GM19372 (cell line): ENCODE data around the gene CORO2B.
"Not testable (repeated sequence)": the region's sequence is repeated elsewhere in the genome, so short reads cannot be mapped to it uniquely, and the experiment has no call there.

Experiments
- ATAC-seq: cut with Tn5 transposase; IDR thresholded peaks from one replicate; pipeline ENCODE4 v1.9.1; 2021; ENCODE audit warnings: mild to moderate bottlenecking, low read depth, moderate library complexity; ENCODE audit not compliant: unreplicated experiment

The CORO2B gene

GRCh38 chr15:68666120-68666811 is 87.5 kb downstream of the CORO2B start:
- ATAC-seq: no peak

GRCh38 chr15:68666812-68667450 is 88.1 kb downstream of the CORO2B start:
- no peak for ATAC-seq

GRCh38 chr15:68667800-68668625 is 89.2 kb downstream of the CORO2B start:
- ATAC-seq: no peak

- no peak for ATAC-seq
Observed at GRCh38 chr15:68668926-68669600, 90.3 kb downstream of the CORO2B start.

- no peak for ATAC-seq
Observed at GRCh38 chr15:68672251-68672650, 93.5 kb downstream of the CORO2B start.

- ATAC-seq: no peak
Observed at GRCh38 chr15:68672781-68673205, 94.0 kb downstream of the CORO2B start.

- no peak for ATAC-seq
Observed at GRCh38 chr15:68674975-68675374, 96.2 kb downstream of the CORO2B start.

- ATAC-seq: no peak
Observed at GRCh38 chr15:68676011-68676605, 97.3 kb downstream of the CORO2B start.

- ATAC-seq: no peak
Observed at GRCh38 chr15:68676926-68677325, 98.1 kb downstream of the CORO2B start.

- ATAC-seq: no peak
Observed at GRCh38 chr15:68677996-68678395, 99.2 kb downstream of the CORO2B start.

GRCh38 chr15:68678746-68679145 is 100.0 kb downstream of the CORO2B start:
- no peak for ATAC-seq

- no peak for ATAC-seq
Observed at GRCh38 chr15:68679161-68679560, 100.4 kb downstream of the CORO2B start.

GRCh38 chr15:68679961-68680371 is 101.2 kb downstream of the CORO2B start:
- no peak for ATAC-seq

GRCh38 chr15:68680756-68681155 is 102.0 kb downstream of the CORO2B start:
- not testable (repeated sequence) for ATAC-seq

- ATAC-seq: no peak
Observed at GRCh38 chr15:68681836-68682235, 103.0 kb downstream of the CORO2B start.

- no peak for ATAC-seq
Observed at GRCh38 chr15:68682330-68682729, 103.5 kb downstream of the CORO2B start.

GRCh38 chr15:68683026-68683425 is 104.2 kb downstream of the CORO2B start:
- ATAC-seq: no peak

- no peak for ATAC-seq
Observed at GRCh38 chr15:68683551-68683950, 104.8 kb downstream of the CORO2B start.

GRCh38 chr15:68684476-68684875 is 105.7 kb downstream of the CORO2B start:
- ATAC-seq: no peak

GRCh38 chr15:68687136-68687735 is 108.4 kb downstream of the CORO2B start:
- no peak for ATAC-seq
